ENCODE results near the gene GRIK4. TPM values are rescaled to one million over a fixed set of nuclear protein-coding genes. Genes with fewer than 3 reads are reported as not detected.

GRIK4 gene
- polyA plus RNA-seq, 1 of the 3 experiments (the other 2 are of a cell fraction) = 0.03 TPM

DNA sequence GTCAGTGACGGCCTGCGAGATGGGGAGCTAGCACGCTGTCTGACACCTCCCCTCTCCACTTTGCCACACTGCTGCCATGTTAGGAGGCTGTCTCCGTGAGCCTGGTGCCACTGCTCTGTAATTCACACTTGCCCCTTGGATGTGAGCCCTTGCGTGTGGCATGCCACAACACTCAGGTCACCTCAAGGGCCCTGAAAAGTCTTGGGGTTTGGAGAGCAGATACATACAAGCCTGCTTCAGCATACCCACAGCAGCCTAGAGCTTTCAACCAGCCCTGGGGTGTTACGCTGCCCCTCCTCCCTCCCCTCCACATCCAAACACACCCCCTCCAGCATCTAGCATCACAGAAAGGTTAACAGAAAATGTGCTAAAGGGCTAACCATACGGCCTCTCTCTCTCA, 442.8 kb downstream of the GRIK4 start:
- Histone ChIP-seq H3K9ac (no peak overlapping the region), H3K4me1 (ENCODE audit: control insufficient read depth in 1 of 2, insufficient read depth in 2 of 2, low read depth in 1 of 2, low read length in 1 of 2) (peaks cover 0 to 39% of the 10 kb centered on the region in 2 experiments; a peak in 1 of 4 replicates), H3K4me2 (no peak overlapping the region), H4K20me1 (ENCODE audit: insufficient read depth) (no peaks in the 10 kb centered on the region), H3K27ac (ENCODE audit: low read depth in 2 of 2, low read length in 1 of 2) (no peak overlapping the region), H3K4me3 (ENCODE audit: low read depth in 2 of 2, low read length in 1 of 2) (no peak overlapping the region), H2AFZ (ENCODE audit: low read depth) (no peak overlapping the region), H3K9me3 (no peaks in the 10 kb centered on the region), H3F3A (replicated peaks; ENCODE audit: insufficient read depth) (no peaks in the 10 kb centered on the region), H3K9me2 (no peaks in the 10 kb centered on the region), H3K27me3 (ENCODE audit: insufficient read depth) (no peaks in the 10 kb centered on the region; the same call in 1 of the 2 replicates), H3K79me2 (ENCODE audit: insufficient read depth) (no peaks in the 10 kb centered on the region), H3K36me3 (replicated peaks in 1 of 2; ENCODE audit: control insufficient read depth in 1 of 2, insufficient read depth in 2 of 2, low read length in 1 of 2) (no peaks in the 10 kb centered on the region)
- POLR2A ChIA-PET = no interaction called here
- TF ChIP-seq, protein P1, sequence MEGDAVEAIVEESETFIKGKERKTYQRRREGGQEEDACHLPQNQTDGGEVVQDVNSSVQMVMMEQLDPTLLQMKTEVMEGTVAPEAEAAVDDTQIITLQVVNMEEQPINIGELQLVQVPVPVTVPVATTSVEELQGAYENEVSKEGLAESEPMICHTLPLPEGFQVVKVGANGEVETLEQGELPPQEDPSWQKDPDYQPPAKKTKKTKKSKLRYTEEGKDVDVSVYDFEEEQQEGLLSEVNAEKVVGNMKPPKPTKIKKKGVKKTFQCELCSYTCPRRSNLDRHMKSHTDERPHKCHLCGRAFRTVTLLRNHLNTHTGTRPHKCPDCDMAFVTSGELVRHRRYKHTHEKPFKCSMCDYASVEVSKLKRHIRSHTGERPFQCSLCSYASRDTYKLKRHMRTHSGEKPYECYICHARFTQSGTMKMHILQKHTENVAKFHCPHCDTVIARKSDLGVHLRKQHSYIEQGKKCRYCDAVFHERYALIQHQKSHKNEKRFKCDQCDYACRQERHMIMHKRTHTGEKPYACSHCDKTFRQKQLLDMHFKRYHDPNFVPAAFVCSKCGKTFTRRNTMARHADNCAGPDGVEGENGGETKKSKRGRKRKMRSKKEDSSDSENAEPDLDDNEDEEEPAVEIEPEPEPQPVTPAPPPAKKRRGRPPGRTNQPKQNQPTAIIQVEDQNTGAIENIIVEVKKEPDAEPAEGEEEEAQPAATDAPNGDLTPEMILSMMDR (IDR thresholded peaks at IDR 0.05) = no peak
- TF ChIP-seq ELF1 (IDR thresholded peaks at IDR 0.05) = no peak
- no peak for TF ChIP-seq EZH2phosphoT487 (IDR thresholded peaks at IDR 0.05; ENCODE audit: borderline replicate concordance, low read depth)
- TF ChIP-seq GABPA (IDR thresholded peaks at IDR 0.05; ENCODE audit: low read depth) = no peak
- no peak for TF ChIP-seq RAD21 (IDR thresholded peaks at IDR 0.05; ENCODE audit: low read length)
- no peak for TF ChIP-seq FOXM1 (IDR thresholded peaks at IDR 0.05; ENCODE audit: low read depth)
- no peak for TF ChIP-seq JUND (IDR thresholded peaks at IDR 0.05)
- TF ChIP-seq, protein P2, sequence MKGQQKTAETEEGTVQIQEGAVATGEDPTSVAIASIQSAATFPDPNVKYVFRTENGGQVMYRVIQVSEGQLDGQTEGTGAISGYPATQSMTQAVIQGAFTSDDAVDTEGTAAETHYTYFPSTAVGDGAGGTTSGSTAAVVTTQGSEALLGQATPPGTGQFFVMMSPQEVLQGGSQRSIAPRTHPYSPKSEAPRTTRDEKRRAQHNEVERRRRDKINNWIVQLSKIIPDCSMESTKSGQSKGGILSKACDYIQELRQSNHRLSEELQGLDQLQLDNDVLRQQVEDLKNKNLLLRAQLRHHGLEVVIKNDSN (IDR thresholded peaks at IDR 0.05; ENCODE audit: borderline replicate concordance, low read depth) = no peak
- TF ChIP-seq FOXJ3 (CRISPR knock-in tag; IDR thresholded peaks at IDR 0.05) = no peak
- TF ChIP-seq YY1 (IDR thresholded peaks at IDR 0.05; ENCODE audit: low read depth) = no peak
- TF ChIP-seq, protein P3, sequence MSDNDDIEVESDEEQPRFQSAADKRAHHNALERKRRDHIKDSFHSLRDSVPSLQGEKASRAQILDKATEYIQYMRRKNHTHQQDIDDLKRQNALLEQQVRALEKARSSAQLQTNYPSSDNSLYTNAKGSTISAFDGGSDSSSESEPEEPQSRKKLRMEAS (IDR thresholded peaks at IDR 0.05; ENCODE audit: low read depth) = no peak
- TF ChIP-seq, protein P4, sequence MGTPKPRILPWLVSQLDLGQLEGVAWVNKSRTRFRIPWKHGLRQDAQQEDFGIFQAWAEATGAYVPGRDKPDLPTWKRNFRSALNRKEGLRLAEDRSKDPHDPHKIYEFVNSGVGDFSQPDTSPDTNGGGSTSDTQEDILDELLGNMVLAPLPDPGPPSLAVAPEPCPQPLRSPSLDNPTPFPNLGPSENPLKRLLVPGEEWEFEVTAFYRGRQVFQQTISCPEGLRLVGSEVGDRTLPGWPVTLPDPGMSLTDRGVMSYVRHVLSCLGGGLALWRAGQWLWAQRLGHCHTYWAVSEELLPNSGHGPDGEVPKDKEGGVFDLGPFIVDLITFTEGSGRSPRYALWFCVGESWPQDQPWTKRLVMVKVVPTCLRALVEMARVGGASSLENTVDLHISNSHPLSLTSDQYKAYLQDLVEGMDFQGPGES (IDR thresholded peaks at IDR 0.05; ENCODE audit: low read depth, low read length) = no peak
- no peak for TF ChIP-seq SIN3A (IDR thresholded peaks at IDR 0.05; ENCODE audit: borderline replicate concordance, low read depth, low read length)
- TF ChIP-seq EP300 (IDR thresholded peaks at IDR 0.05; ENCODE audit: borderline replicate concordance in 1 of 2, low read depth in 1 of 2, low read length in 1 of 2) = no peak
- TF ChIP-seq, protein P5, sequence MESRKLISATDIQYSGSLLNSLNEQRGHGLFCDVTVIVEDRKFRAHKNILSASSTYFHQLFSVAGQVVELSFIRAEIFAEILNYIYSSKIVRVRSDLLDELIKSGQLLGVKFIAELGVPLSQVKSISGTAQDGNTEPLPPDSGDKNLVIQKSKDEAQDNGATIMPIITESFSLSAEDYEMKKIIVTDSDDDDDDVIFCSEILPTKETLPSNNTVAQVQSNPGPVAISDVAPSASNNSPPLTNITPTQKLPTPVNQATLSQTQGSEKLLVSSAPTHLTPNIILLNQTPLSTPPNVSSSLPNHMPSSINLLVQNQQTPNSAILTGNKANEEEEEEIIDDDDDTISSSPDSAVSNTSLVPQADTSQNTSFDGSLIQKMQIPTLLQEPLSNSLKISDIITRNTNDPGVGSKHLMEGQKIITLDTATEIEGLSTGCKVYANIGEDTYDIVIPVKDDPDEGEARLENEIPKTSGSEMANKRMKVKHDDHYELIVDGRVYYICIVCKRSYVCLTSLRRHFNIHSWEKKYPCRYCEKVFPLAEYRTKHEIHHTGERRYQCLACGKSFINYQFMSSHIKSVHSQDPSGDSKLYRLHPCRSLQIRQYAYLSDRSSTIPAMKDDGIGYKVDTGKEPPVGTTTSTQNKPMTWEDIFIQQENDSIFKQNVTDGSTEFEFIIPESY (IDR thresholded peaks at IDR 0.05; ENCODE audit: borderline replicate concordance, low read depth) = no peak
- no peak for TF ChIP-seq NFIC (IDR thresholded peaks at IDR 0.05; ENCODE audit: borderline replicate concordance)
- TF ChIP-seq RCOR1 (IDR thresholded peaks at IDR 0.05; ENCODE audit: low read length) = no peak
- TF ChIP-seq MEF2A (IDR thresholded peaks at IDR 0.05; ENCODE audit: borderline replicate concordance, low read depth) = no peak
- TF ChIP-seq NRF1 (IDR thresholded peaks at IDR 0.05; ENCODE audit: low read depth, low read length) = no peak
- DNase-seq = no peak
- 46% methylated on average over 2 of the region's 7 CpGs for WGBS (ENCODE audit: low lambda C conversion rate)
- CTCF ChIA-PET = interaction anchor here (1.0 to 8.1 kb wide), 14 partner anchors 9 to 619 kb away, joined by 3 to 88 read pairs (median 8); partner anchors contain the start of genes ARHGEF12 and GRIK4

Data from SK-N-SH (cell line).